DOHH2 (cell line): ENCODE results near the gene BRCA2.

Experiments
- CTCF ChIP-seq: fragments of 200-600 bp; sonication (generic); IDR thresholded peaks from one replicate; pipeline ENCODE4 v1.5.1; 2014; ENCODE audit warnings: antibody characterized with exemption, mild to moderate bottlenecking, low read depth, low read length; ENCODE audit not compliant: poor library complexity, severe bottlenecking
- EZH2phosphoT487 ChIP-seq: fragments of 200-600 bp; sonication (generic); IDR thresholded peaks from 2 replicates; pipeline ENCODE4 v1.6.1; 2017; ENCODE audit warnings: borderline replicate concordance, mild to moderate bottlenecking, antibody characterized with exemption, low read length, moderate library complexity, mixed read lengths

GRCh38 chr13:32425158-32425557 lies 109.8 kb downstream of the BRCA2 start:
- TF ChIP-seq CTCF, result no peak
- no peak for TF ChIP-seq EZH2phosphoT487
